ENCODE results near the gene POU2F1.
"Not testable (repeated sequence)": the region's sequence is repeated elsewhere in the genome, so short reads cannot be mapped to it uniquely, and the experiment has no call there.

POU2F1 gene

DNA sequence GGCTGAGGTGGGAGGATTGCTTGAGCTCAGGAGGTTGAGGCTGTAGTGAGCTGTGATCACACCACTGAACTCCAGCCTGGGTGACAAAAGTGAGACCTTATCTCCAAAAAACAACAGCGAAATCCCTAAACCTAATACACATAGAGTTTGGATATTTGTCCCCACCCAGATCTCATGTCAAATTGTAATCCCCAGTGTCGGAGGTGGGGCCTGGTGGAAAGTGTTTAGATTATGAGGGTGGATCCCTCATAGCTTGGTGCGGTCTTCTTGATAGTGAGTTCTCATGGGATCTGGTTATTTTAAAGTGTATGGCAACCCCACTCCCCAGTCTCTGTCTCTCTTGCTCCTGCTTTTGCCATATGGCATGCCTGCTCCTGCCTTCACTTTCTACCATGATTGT lies 94.0 kb downstream of the POU2F1 start:
- no peak for DNase-seq (ENCODE audit: low spot score)

DNA sequence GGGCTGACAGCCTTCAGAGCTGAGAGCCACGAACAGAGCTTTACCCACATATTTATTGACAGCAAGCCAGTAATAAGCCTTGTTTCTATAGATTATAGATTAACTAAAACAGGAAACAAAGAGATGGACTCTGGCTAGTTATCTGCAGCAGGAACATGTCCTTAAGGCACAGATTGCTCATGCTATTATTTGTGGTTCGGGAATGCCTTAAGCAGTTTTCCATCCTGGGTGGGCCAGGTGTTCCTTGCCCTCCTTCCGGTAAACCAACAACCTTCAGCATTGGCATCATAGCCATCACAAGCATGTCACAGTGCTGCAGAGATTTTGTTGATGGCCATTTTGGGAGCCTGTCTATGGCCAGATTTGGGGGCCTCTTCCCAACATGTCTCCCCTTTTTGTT lies 96.8 kb downstream of the POU2F1 start:
- DNase-seq (ENCODE audit: low spot score): no peak

DNA sequence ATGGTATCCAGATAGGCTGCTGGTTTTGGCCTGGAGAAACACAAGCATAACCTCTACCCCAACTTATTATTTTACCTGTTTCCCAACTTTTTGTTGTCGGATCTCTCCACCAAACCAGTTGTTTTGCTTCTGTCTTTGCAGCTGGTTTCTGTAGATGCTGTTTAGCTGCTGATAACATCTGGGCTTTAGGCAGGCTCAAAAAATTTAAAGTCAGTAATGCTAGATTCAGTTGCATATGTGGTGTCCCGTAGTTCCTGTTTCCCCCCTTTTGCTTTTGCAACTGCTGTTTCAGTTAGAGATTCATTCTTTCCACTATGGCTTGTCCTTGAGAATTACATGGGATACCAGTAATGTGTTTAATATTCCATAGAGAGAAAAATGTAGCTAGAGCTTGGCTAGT lies 98.5 kb downstream of the POU2F1 start:
- not testable (repeated sequence) for DNase-seq (ENCODE audit: low spot score)

- DNase-seq (ENCODE audit: low spot score): no peak
These were observed 101.8 kb downstream of the POU2F1 start for GRCh38 chr1:167322483-167322882.

GRCh38 chr1:167325151-167325550 lies 104.5 kb downstream of the POU2F1 start:
- no peak for DNase-seq (ENCODE audit: low spot score)

GRCh38 chr1:167328306-167328815 lies 107.7 kb downstream of the POU2F1 start:
- peak; percentile 6 for DNase-seq (ENCODE audit: low spot score)

- peak; percentile 85 for DNase-seq (ENCODE audit: low spot score)
These were observed 108.3 kb downstream of the POU2F1 start for GRCh38 chr1:167328816-167329483.

DNA sequence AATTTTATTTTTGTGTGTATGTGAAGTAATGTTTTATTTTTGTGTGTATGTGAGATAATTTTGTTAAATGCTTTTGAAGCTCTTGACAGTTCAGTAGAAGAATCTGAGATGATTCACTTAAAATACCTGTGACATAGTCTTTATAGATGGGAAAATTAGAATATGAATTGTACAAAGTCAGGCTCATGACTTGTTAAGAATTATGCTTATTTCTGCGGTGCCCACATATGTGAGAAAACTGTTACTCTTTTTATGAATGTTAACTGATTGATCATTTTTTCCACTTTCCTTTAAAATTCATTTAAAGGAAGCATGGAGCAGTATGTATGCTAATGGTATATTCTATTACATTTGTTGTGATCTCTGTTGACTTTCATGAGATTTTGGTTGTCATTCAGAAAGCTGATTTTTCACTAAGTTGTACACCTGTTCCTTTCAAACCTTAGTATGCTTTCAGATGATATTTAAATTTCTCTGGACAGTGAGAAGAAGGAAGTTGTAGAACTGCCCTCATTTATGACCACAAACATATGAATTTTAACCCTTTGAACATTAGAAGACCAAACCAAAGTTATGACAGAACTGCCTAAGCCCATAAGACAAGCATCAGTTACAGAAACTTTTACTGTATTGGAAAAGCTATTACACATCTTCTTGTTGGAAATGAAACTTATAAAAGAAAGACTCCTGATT lies 110.1 kb downstream of the POU2F1 start:
- no peak for DNase-seq (ENCODE audit: low spot score)

DNA sequence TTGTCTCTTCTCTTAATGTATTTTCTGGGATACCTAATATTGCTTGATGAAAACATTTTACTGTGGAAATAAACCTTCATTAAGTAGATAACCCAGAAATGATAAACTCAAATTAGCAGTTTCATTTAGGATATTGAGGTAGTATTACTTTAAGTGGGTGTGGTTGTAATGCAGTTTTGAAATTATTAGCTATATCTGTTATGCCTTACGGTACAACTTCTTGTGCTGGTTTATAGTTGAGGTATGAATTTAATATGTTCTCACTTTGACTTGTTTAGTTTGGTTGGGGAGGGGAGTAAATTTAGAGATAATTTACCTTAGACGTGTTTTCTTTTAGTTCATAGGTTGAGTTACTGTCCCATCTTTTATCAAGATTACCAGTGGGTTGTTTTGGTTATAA lies 111.0 kb downstream of the POU2F1 start:
- DNase-seq (ENCODE audit: low spot score): no peak

DNA sequence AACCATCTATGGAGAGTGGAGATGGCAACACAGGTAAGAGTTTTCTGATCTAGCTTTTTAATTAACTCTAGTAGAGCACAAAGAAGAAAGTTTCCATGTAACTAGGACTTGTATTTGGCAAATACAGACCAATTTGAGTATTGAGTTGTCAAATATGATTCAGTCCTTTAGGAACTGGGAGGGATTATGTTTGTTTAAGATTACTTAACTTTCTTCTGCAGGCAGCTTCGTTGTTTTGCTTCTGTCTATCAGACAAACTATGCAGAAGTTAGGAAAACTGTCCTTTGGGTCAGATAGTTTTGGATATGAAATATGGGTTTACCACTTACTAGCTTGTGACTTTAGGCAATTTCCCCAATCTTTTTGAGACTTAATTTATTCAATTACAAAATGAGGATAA lies 111.8 kb downstream of the POU2F1 start:
- no peak for DNase-seq (ENCODE audit: low spot score)

- DNase-seq (ENCODE audit: low spot score): no peak
These were observed 112.4 kb downstream of the POU2F1 start for GRCh38 chr1:167333124-167333523.

GRCh38 chr1:167333703-167334102 lies 113.0 kb downstream of the POU2F1 start:
- no peak for DNase-seq (ENCODE audit: low spot score)

DNA sequence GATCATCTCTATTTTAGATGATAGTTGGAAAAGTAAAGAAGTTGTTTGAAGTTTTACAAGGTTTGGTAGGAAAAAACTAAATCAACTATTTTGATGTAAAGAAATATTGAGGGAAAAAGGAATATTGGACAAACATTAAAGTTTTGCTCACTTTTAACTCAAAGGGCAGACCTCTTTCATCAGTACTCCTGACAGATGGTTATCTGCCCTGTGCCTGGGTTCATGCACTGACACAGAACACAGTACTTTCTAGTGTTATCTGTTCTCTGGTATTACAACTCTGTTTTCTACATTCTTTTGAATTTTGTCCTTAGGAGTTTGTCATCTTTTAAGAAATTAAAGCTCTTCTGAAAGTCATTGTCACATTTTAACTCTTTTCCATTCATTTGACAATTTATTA lies 118.7 kb downstream of the POU2F1 start:
- DNase-seq (ENCODE audit: low spot score): no peak

DNA sequence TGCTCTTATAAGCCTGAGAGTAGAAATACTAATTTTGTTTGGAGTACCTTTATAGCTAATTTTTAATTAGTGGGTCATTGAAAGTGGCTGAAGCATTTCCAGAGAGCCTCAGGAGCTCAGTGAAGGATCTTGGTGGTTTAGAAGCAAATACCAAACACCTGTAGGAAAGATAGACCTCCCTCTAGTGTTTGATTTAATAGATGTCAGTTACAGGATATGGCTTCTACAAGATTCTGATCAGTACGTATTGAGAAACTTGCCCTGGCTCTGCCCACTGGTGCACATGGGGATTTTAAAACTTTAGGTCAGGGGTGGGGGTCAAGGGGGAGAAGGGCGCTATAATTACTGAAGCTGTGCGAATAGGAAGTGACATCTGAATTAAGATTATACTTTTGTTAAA lies 122.2 kb downstream of the POU2F1 start:
- no peak for DNase-seq (ENCODE audit: low spot score)

DNA sequence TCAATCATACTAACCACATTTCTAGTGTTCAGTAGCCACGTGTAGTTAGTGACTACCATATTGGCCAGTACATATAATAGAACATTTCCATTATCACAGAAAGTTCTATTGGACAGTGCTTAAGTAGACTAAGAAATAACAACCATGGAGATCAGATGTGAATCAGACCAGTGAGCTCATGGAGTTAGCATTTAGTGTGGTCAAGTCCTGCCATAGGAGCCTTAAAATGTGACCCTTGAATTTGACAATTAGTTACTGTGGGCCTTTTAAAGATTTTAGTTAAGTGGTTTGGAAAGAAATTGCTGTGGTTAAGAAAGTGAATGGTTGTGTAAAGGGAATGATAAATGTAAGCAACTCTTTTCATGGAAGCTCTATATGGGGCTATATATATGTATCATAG lies 123.4 kb downstream of the POU2F1 start:
- DNase-seq (ENCODE audit: low spot score): no peak

DNA sequence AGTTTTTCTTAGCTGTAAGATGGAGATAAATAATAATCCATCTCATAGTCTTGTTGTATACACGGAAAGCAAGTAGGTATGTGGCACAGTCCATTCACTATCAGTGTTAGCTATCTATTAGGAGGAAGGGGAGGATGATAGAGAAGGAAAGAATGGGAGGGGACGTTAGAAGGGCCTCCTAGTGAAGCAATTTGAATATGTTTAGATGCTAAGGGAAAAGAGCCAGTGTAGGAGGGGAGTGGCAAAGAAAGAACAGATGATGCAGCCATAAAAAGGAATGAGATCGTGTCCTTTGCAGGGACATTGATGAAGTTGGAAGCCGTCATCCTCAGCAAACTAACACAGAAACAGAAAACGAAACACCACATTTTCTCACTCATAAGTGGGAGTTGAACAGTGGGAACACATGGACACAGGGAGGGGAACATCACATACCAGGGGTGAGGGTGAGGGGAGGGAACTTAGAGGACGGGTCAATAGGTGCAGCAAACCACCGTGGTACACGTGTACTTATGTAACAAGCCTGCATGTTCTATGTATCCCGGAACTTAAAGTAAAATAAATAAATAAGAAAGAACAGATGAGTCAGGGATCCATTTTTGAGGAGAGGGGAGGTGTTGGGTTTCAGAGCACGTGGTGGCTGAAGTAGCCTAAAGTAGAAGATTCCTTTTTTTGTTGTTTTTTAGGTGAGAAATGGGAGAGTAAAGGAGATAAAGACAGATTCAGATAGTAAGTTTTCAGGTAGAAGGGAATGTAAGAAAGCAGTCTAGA lies 124.1 kb downstream of the POU2F1 start:
- no peak for DNase-seq (ENCODE audit: low spot score)

GRCh38 chr1:167345386-167345733 lies 124.7 kb downstream of the POU2F1 start:
- DNase-seq (ENCODE audit: low spot score): no peak

GRCh38 chr1:167357305-167357704 lies 136.6 kb downstream of the POU2F1 start:
- no peak for DNase-seq (ENCODE audit: low spot score)

GRCh38 chr1:167359295-167359694 lies 138.6 kb downstream of the POU2F1 start:
- DNase-seq (ENCODE audit: low spot score): no peak

GRCh38 chr1:167360120-167360519 lies 139.4 kb downstream of the POU2F1 start:
- no peak for DNase-seq (ENCODE audit: low spot score)

- DNase-seq (ENCODE audit: low spot score): no peak
These were observed 142.0 kb downstream of the POU2F1 start for GRCh38 chr1:167362638-167363037.

- no peak for DNase-seq (ENCODE audit: low spot score)
These were observed 144.1 kb downstream of the POU2F1 start for GRCh38 chr1:167364826-167365225.

GRCh38 chr1:167365360-167365759 lies 144.7 kb downstream of the POU2F1 start:
- DNase-seq (ENCODE audit: low spot score): no peak

All from Ammon's horn (tissue), 1 donor.